Stimulated activated CD4-positive, alpha-beta T cell treated with anti-CD3 and anti-CD28 coated beads, Interleukin-1b, Interleukin-23, amount 100 ng/mL, for 24 hours (primary cell): ENCODE data around the gene PHKG1.
"Not testable (repeated sequence)": the region's sequence is repeated elsewhere in the genome, so short reads cannot be mapped to it uniquely, and the experiment has no call there.

ENCODE experiments used
- DNase-seq, 4 experiments: peaks; one replicate each; pipeline ENCODE4 v3.0.0-alpha.2; 2020; ENCODE audit warnings: low read depth in 4 of 4, low spot score in 1 of 4

The PHKG1 gene

GRCh38 chr7:56092789-56093531 lies at the start of gene PHKG1:
TSS of gene PHKG1 (minus strand) at chr7:56092952. CDS start at chr7:56088941, 4,011 bp downstream.
- DNase-seq = no peak

GRCh38 chr7:56131062-56131461 lies 38.3 kb upstream of the PHKG1 start:
- DNase-seq = not testable (repeated sequence)

GRCh38 chr7:56127241-56127975 lies 34.7 kb upstream of the PHKG1 start:
- DNase-seq = no peak

GRCh38 chr7:56125831-56126230 lies 33.1 kb upstream of the PHKG1 start:
- DNase-seq = no peak

GRCh38 chr7:56124981-56125380 lies 32.2 kb upstream of the PHKG1 start:
- no peak for DNase-seq

GRCh38 chr7:56121440-56121839 lies 28.7 kb upstream of the PHKG1 start:
- DNase-seq = no peak

GRCh38 chr7:56115852-56116538 lies 23.2 kb upstream of the PHKG1 start, which contains the start of gene NUPR2:
TSS of gene NUPR2 (minus strand) at chr7:56116417. CDS start at chr7:56116314, 103 bp downstream.
- DNase-seq = no peak

- not testable (repeated sequence) for DNase-seq
Measured at GRCh38 chr7:56112244-56112643, 19.5 kb upstream of the PHKG1 start.

- DNase-seq = no peak
Measured at GRCh38 chr7:56110611-56111010, 17.9 kb upstream of the PHKG1 start.

- no peak for DNase-seq
Measured at GRCh38 chr7:56107954-56108258, 15.2 kb upstream of the PHKG1 start.

- peak; percentile 74 to 90 (median 81) for DNase-seq
Measured at GRCh38 chr7:56106108-56107073, 13.6 kb upstream of the PHKG1 start, which contains the start of gene CHCHD2. TSS of gene CHCHD2 (minus strand) at chr7:56106476. CDS start at chr7:56106413, 63 bp downstream.

- DNase-seq = no peak
Measured at GRCh38 chr7:56105508-56105907, 12.8 kb upstream of the PHKG1 start.

- DNase-seq = not testable (repeated sequence)
Measured at GRCh38 chr7:56104138-56104537, 11.4 kb upstream of the PHKG1 start.

GRCh38 chr7:56099653-56100052 lies 6.9 kb upstream of the PHKG1 start:
- DNase-seq = no peak

- DNase-seq = not testable (repeated sequence)
Measured at GRCh38 chr7:56098187-56099008, 5.6 kb upstream of the PHKG1 start.

GRCh38 chr7:56097700-56098099 lies 4.9 kb upstream of the PHKG1 start:
- no peak for DNase-seq

GRCh38 chr7:56092388-56092787 lies 364 bp downstream of the PHKG1 start:
- not testable (repeated sequence) for DNase-seq

GRCh38 chr7:56091591-56091990 lies 1.2 kb downstream of the PHKG1 start:
- no peak for DNase-seq

GRCh38 chr7:56087445-56087844 lies 5.3 kb downstream of the PHKG1 start:
- DNase-seq = no peak

- no peak for DNase-seq
Measured at GRCh38 chr7:56086761-56087160, 6.0 kb downstream of the PHKG1 start.
